Glutamatergic neuron (in vitro differentiated cells): Measurements from ENCODE around the gene NR2F1. TPM values are rescaled to one million over a fixed set of nuclear protein-coding genes. Genes with fewer than 3 reads are reported as not detected.
A peak's percentile ranks its signal among the peaks of the same experiment; 100 is the strongest.

ENCODE experiments used
- DNase-seq: peaks from one replicate; pipeline ENCODE4 v3.0.0; 2022
- H3K27ac Mint-ChIP-seq: one replicate; pipeline ENCODE4 v1.8.0; 2020; ENCODE audit warnings: mild to moderate bottlenecking, mixed read lengths, inconsistent platforms; ENCODE audit not compliant: unreplicated experiment
- H3K27me3 Mint-ChIP-seq: one replicate; pipeline ENCODE4 v1.8.0; 2020; ENCODE audit warnings: mild to moderate bottlenecking, moderate library complexity, mixed read lengths, inconsistent platforms; ENCODE audit not compliant: unreplicated experiment
- H3K36me3 Mint-ChIP-seq: one replicate; pipeline ENCODE4 v1.8.0; 2020; ENCODE audit warnings: mild to moderate bottlenecking, mixed read lengths, inconsistent platforms; ENCODE audit not compliant: unreplicated experiment
- H3K4me1 Mint-ChIP-seq: one replicate; pipeline ENCODE4 v1.8.0; 2020; ENCODE audit warnings: mild to moderate bottlenecking, low read depth, mixed read lengths, inconsistent platforms; ENCODE audit not compliant: unreplicated experiment
- H3K4me3 Mint-ChIP-seq: one replicate; pipeline ENCODE4 v1.8.0; 2020; ENCODE audit warnings: mild to moderate bottlenecking, mixed read lengths, inconsistent platforms; ENCODE audit not compliant: unreplicated experiment
- H3K9me3 Mint-ChIP-seq: one replicate; pipeline ENCODE4 v1.8.0; 2020; ENCODE audit warnings: mild to moderate bottlenecking, moderate library complexity, mixed read lengths, inconsistent platforms; ENCODE audit not compliant: unreplicated experiment
- CTCF ChIP-seq: fragments of 200-600 bp; sonication (generic); IDR thresholded peaks from one replicate; pipeline ENCODE4 v1.5.0; 2021; ENCODE audit not compliant: partially characterized antibody, unreplicated experiment
- total RNA-seq: library from RNA; stranded (reverse); fragmentation: NEBNext Ultra II Directional; extraction: Animal tissue kit (Norgen Biotek cat#: 25700); gene quantifications from one replicate; pipeline ENCODE4 v1.2.1, GENCODE V29; 2021; ENCODE audit not compliant: unreplicated experiment

The NR2F1 gene
- total RNA-seq, 1 donor from 2014 or later: 0.37 TPM

DNA sequence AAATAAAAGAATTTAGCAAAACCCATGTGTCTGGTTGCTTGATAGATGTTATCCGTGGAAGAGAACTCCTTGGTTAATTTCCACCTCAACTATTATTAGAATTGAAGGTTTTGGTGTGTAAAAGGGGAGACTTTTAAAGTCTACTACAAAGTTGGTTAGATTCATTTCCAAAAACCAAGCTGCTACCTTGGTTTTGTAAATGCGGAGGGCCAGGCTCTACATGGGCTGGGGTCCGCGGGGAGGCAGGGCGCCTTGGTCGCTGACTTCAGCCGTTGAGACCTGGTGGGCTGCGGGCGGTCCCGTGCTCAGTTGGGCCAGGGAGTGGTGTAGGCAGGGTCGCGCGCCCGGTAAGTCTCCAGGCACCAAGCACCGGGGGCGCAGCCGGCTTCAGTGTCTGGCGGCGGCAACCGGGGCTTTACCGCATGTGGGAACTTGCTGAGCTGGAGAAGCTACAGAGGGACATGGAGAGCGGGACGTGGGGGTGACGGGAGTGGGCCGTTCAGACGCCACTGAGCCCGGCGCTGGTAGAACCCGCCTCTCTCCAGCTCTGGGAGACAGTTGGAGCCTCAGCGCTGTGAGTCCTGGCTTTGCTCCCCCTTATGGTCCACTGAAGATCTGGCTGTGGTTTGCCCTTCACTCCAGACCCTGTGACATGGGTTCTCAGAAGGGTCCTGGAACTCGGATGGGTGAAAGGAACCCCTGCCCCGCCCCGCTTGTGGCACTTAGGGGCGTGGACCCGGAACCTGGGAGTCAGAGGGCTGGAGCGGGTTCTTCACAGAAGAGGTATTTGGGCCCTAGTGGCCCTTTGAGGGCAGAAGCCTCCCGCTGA lies 11.8 kb downstream of the NR2F1 start:
- Mint-ChIP-seq H3K4me1 (peaks cover 2% of the 10 kb centered on the region), H3K27ac (no peak overlapping the region), H3K9me3 (peaks cover 6% of the 10 kb centered on the region), H3K27me3 (peaks cover 36% of the 10 kb centered on the region), H3K4me3 (no peak overlapping the region), H3K36me3 (no peaks in the 10 kb centered on the region)
- no peak for TF ChIP-seq CTCF
- peak; percentile 33 for DNase-seq

GRCh38 chr5:93595420-93596147 lies 12.6 kb downstream of the NR2F1 start:
- H3K27ac Mint-ChIP-seq: no peak overlapping the region
- DNase-seq: no peak
- peaks cover 2% of the 10 kb centered on the region for H3K4me1 Mint-ChIP-seq
- peaks cover 36% of the 10 kb centered on the region for H3K27me3 Mint-ChIP-seq
- H3K4me3 Mint-ChIP-seq: no peak overlapping the region
- no peaks in the 10 kb centered on the region for H3K36me3 Mint-ChIP-seq
- no peak for TF ChIP-seq CTCF
- peaks cover 6% of the 10 kb centered on the region for H3K9me3 Mint-ChIP-seq

DNA sequence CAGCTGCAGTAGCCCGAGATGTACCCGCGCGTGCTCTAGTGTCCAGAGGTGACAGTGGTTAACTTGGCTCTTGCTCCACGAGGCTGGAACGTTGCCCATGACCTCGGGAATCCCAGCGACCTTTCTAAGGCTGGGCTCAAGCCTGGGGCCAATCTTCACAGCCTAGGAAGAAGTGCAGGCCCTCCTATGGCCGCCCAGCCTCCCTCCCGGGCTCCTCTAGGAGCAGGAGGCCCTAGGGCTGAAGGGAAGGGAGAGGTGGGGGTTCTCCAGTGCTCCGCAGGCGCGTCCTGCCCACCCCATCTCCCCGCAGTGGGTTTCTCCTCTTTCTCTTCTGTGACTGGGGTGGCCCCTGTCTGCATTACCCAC lies 13.3 kb downstream of the NR2F1 start:
- H3K4me1 Mint-ChIP-seq: peaks cover 2% of the 10 kb centered on the region
- H3K36me3 Mint-ChIP-seq: no peaks in the 10 kb centered on the region
- H3K9me3 Mint-ChIP-seq: peaks cover 6% of the 10 kb centered on the region
- no peak overlapping the region for H3K4me3 Mint-ChIP-seq
- no peak overlapping the region for H3K27ac Mint-ChIP-seq
- DNase-seq: no peak
- H3K27me3 Mint-ChIP-seq: peaks cover 31% of the 10 kb centered on the region
- TF ChIP-seq CTCF: no peak

GRCh38 chr5:93596676-93597490 lies 13.9 kb downstream of the NR2F1 start:
- Mint-ChIP-seq H3K4me3 (no peak overlapping the region), H3K9me3 (peaks cover 10% of the 10 kb centered on the region), H3K27ac (no peak overlapping the region), H3K27me3 (peaks cover 33% of the 10 kb centered on the region), H3K4me1 (peaks cover 2% of the 10 kb centered on the region), H3K36me3 (no peaks in the 10 kb centered on the region)
- TF ChIP-seq CTCF: no peak
- DNase-seq: peak; percentile 25
